B cell (primary cell): Measurements from ENCODE around the gene COPS3.

ENCODE experiments used
- EZH2 ChIP-seq: IDR thresholded peaks from 2 replicates; pipeline ENCODE4 v1.6.1; 2012; ENCODE audit warnings: borderline replicate concordance, low read depth, mild to moderate bottlenecking, moderate library complexity, low read length; ENCODE audit not compliant: insufficient read depth, poor library complexity, severe bottlenecking
- TF ChIP-seq, protein P1 (sequence below): fragments of 200-600 bp; IDR thresholded peaks from one replicate; pipeline ENCODE4 v1.8.0; 2022; ENCODE audit warnings: antibody characterized with exemption, mild to moderate bottlenecking

DNA sequence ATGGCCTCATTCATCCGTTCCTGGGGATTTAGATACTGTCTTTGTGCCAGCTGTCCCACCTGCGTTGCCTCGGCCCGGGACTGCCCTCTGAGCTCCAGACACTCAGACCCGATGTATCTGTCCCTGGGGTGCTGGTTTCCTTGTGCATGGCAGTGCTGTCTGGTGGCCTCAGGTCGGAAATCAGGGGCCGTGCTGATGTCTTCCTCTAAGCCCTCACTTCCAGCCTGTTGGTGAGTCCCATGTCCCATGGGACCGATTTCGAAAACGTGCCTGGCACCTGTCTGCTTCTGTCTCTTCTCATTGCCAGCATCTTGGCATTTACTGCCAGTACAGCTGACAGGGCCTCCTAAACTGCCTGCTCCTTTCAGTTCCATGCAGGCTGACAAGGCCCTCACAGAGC, 44.2 kb upstream of the COPS3 start:
- TF ChIP-seq, protein P1, sequence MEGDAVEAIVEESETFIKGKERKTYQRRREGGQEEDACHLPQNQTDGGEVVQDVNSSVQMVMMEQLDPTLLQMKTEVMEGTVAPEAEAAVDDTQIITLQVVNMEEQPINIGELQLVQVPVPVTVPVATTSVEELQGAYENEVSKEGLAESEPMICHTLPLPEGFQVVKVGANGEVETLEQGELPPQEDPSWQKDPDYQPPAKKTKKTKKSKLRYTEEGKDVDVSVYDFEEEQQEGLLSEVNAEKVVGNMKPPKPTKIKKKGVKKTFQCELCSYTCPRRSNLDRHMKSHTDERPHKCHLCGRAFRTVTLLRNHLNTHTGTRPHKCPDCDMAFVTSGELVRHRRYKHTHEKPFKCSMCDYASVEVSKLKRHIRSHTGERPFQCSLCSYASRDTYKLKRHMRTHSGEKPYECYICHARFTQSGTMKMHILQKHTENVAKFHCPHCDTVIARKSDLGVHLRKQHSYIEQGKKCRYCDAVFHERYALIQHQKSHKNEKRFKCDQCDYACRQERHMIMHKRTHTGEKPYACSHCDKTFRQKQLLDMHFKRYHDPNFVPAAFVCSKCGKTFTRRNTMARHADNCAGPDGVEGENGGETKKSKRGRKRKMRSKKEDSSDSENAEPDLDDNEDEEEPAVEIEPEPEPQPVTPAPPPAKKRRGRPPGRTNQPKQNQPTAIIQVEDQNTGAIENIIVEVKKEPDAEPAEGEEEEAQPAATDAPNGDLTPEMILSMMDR: no peak
- TF ChIP-seq EZH2: no peak
